Stimulated activated CD4-positive, alpha-beta T cell treated with anti-CD3 and anti-CD28 coated beads, Interleukin-12 subunit alpha, Interleukin-12 subunit beta, amount 100 ng/mL, for 4 hours (primary cell): ENCODE measurements around the gene CXCL8.
"Not testable (repeated sequence)": the region's sequence is repeated elsewhere in the genome, so short reads cannot be mapped to it uniquely, and the experiment has no call there.

ENCODE experiments used
- DNase-seq: peaks from one replicate; pipeline ENCODE4 v3.0.0-alpha.2; 2020

The CXCL8 gene

GRCh38 chr4:73743795-73744194 lies 3.4 kb downstream of the CXCL8 start:
- no peak for DNase-seq

- no peak for DNase-seq
Measured at GRCh38 chr4:73744203-73744602, 3.8 kb downstream of the CXCL8 start.

DNA sequence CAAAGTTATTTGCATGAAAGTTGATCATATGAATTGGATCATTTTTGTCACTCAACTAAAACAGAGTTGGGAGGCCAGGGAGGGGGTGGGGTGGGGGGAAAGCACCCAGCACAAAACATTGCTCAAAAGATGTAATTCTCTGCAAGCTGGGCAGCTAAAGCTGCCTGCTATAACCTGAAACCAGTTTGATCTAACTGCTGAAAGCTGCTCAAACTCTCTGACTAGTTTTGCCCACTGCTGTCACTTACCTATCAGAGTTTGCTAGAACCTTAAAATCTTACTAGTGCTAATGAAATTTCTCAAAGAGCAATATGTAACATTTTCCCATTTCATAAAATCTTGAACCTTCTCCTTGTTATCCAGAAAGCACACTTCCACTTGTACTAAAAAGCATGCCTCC lies 10.4 kb downstream of the CXCL8 start:
- DNase-seq, result no peak

GRCh38 chr4:73751166-73751565 lies 10.8 kb downstream of the CXCL8 start:
- no peak for DNase-seq

- DNase-seq, result no peak
Measured at GRCh38 chr4:73751830-73752229, 11.5 kb downstream of the CXCL8 start.

DNA sequence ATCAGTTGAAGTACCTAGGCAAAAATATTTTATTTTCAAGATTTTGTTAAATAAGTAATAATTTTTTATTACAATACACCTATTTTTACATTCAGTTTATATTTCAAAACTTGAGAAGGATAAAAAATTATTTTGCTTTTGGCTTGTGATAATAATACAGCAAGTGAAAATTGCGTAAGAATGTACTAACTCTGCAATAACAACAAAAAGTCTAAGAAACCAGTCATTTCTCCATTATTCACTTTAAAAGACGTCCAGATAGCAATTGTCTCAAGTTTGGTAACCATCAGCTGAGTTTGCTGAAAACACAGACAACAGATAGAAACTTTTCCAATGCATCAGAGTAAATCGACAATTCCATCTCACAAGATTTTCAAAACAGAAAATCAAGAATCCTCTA lies 12.1 kb downstream of the CXCL8 start:
- no peak for DNase-seq

- DNase-seq, result no peak
Measured at GRCh38 chr4:73753215-73753614, 12.8 kb downstream of the CXCL8 start.

DNA sequence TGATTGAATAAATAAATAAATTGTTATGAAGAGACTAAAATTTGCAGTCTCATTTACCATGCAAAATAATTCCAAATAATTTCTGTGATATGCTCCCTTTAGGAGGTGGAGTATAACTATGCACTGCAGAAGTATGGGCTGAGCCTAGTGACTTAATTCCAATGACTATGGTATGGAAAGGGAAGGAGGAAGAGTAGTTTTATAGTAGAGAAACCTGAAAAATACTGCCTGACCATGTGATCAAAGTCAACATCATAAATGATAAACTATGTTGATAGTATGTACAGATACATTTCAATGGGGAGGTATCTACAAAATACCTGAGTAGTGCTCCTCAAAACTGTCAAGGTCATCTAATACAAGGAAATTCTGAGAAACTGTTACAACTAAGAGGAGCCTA lies 14.6 kb downstream of the CXCL8 start:
- no peak for DNase-seq

- DNase-seq, result no peak
Measured at GRCh38 chr4:73759357-73759756, 19.0 kb downstream of the CXCL8 start.

- no peak for DNase-seq
Measured at GRCh38 chr4:73761856-73762255, 21.5 kb downstream of the CXCL8 start.

GRCh38 chr4:73762409-73762808 lies 22.0 kb downstream of the CXCL8 start:
- DNase-seq, result no peak

GRCh38 chr4:73763877-73764276 lies 23.5 kb downstream of the CXCL8 start:
- no peak for DNase-seq

DNA sequence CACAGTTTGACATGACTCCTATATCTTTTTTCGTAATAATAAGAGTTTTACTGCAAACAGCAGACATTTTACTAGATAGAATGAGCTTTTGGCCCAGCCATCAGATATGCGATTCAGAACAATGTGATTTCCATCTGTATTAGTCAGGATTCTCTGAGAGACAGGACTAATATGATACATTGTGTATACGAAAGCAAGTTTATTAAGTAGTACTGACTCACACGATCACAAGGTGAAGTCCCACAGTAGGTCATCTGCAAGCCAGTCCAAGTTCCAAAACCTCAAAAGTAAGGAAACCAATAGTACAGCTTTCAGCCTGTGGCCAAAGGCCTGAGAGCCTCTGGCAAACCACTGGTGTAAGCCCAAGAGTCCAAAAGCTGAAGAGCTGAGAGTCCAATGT lies 24.1 kb downstream of the CXCL8 start:
- DNase-seq, result no peak

- no peak for DNase-seq
Measured at GRCh38 chr4:73765296-73765695, 24.9 kb downstream of the CXCL8 start.

GRCh38 chr4:73770917-73771316 lies 30.5 kb downstream of the CXCL8 start:
- DNase-seq, result no peak

GRCh38 chr4:73772363-73772762 lies 32.0 kb downstream of the CXCL8 start:
- no peak for DNase-seq

DNA sequence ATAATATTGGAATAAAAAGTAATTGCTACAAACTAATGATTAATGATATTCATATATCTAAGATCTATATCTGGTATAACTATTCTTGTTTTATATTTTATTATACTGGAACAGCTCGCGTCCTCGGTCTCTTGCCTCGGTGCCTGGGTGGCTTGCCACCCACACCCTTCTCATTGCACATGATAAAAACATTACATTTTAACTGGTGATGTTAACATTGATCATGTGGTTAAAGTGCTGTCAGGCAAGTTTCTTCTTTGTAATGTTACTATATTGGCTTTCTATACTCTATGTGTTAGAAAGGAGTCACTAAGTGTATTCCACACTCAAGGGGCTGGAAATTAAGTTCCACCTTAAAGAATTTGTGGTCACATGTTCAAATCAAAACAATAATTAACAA lies 34.0 kb downstream of the CXCL8 start:
- not testable (repeated sequence) for DNase-seq

DNA sequence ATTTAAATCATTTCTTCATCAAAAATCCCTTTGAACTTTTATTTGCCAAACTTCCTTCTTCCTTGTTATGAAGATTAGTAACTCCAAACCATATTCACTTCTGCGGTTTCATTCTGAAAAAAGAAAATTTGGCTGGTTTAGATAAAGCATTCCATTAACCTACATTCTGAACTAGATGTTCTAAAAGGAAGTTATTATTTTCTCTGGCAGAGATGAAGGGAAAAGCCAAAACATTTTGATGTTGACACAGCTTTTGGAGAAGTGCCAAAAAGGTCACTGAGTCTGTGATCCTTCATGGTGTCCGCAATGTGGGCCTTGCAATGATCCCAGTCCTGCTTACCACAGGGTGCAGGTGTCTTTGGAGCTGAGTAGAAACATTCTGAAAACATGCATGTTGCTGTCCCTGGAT lies 36.0 kb downstream of the CXCL8 start:
- no peak for DNase-seq

DNA sequence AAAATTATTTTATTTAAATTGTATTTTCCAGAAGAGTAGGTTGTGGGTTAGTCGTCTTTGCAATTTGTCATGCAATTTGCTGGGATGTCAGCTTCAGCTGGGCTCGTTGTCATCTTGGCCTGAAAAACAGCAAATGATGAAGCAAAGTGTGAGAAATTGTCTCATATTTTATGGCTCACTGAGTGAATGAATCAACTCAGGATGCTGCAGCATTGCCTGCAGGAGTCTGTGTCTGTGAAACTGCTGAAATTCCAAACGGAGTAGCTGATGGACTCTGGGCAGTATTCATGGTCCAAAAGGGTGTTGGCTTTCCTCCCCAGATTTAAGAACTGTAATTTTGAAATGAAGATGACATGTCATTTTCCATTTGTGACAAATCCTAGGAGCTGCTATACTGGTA lies 37.2 kb downstream of the CXCL8 start:
- DNase-seq, result no peak

DNA sequence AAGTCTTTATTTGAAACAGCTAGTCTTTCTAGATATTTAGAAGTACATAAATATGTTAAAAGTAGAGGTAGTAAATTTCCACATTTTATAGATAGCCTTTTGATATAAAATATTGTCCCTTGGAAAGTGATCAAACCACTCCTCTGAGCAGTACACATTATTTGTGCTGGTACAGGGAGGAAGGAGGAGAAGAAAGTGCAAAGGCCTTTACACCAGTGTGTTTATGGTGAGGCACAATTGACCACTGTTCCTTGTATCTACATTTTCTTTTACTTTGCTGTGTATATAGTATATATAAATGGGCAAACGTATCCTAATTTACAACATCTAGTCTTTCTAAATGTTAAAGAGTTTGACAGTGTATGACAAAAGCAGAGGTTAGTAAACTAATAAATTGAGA lies 39.9 kb downstream of the CXCL8 start:
- DNase-seq, result no peak

DNA sequence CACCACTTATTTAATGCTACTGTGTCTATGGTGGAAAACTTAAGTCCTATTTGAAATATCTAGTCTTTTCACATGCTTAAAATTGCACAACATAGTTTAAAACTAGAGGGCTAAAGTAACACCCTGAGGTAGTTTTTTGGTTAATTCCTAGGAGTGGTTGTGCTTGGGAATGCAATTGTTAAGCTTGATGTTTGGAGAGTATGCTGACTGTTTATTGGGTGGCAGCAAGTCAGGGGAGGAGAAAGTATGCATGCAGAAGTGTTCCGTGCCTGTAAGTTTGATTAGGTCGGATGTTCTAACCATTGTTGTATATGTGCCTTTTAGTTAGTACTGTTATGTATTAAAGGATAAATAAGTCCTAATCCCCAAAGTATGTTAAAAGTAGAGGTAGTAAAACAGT lies 40.5 kb downstream of the CXCL8 start:
- no peak for DNase-seq

DNA sequence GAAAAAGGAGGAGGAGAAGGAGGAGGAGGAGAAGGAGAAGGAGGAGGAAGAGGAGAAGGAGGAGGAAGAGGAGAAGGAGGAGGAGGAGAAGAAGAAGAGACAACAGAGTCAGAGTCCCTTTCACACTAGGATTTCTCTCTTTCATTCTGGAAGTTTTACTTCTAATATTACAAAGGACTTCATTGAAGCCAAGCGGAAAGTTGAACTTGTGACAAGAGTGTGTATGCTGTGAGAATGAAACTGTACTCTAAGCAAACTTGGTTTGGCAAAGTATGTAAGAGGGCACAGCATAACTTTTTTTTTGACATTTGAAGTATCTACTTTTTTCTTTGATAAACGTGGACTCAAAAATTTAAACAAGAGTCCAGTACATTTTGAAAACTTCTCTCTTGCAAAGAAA lies 48.0 kb downstream of the CXCL8 start:
- DNase-seq, result no peak
